ENCODE measurements around the gene PTPRG. TPM values are rescaled to one million over a fixed set of nuclear protein-coding genes. Genes with fewer than 3 reads are reported as not detected.

The PTPRG gene
- total and polyA plus RNA-seq, 4 donors, result 3.6 to 35.6 (median 8.1) TPM

- WGBS, result 69% methylated on average over 3 of the region's 3 CpGs
- Histone ChIP-seq H3K4me3 (ENCODE audit: low read depth in 1 of 3, low read length in 3 of 3) (no peak overlapping the region), H3K9ac (ENCODE audit: low read depth in 1 of 2, low read length in 2 of 2) (no peak overlapping the region), H3K27me3 (ENCODE audit: control insufficient read depth in 4 of 4, insufficient read depth in 4 of 4, low read length in 3 of 4) (no peaks in the 10 kb centered on the region), H3K9me3 (ENCODE audit: control insufficient read depth in 4 of 4, low read length in 3 of 4) (no peaks in the 10 kb centered on the region), H3K27ac (ENCODE audit: low read depth in 1 of 2, low read length in 2 of 2) (no peak overlapping the region), H3K4me1 (ENCODE audit: control insufficient read depth in 4 of 4, insufficient read depth in 4 of 4, low read length in 3 of 4) (peaks cover 0 to 3% (median 0%) of the 10 kb centered on the region in 4 donors), H3K36me3 (ENCODE audit: control insufficient read depth in 4 of 4, insufficient read depth in 3 of 4, low read depth in 1 of 4, low read length in 3 of 4) (no peaks in the 10 kb centered on the region)
- TF ChIP-seq HNF4G (IDR thresholded peaks at IDR 0.05) (no peak), FOXA1 (IDR thresholded peaks at IDR 0.05) (no peak), YY1 (IDR thresholded peaks at IDR 0.05) (no peak), ATF3 (IDR thresholded peaks at IDR 0.05) (no peak), REST (IDR thresholded peaks at IDR 0.05) (no peak), EGR1 (IDR thresholded peaks at IDR 0.05; ENCODE audit: low read depth in 2 of 2) (no peak), SP1 (IDR thresholded peaks at IDR 0.05) (no peak), RAD21 (IDR thresholded peaks at IDR 0.05) (no peak), GABPA (IDR thresholded peaks at IDR 0.05 in 1 of 2, conservative IDR thresholded peaks at IDR 0.05 in 1 of 2) (no peak), HNF4A (conservative IDR thresholded peaks at IDR 0.05) (no peak), MAX (IDR thresholded peaks at IDR 0.05) (no peak), NR2F2 (IDR thresholded peaks at IDR 0.05) (no peak), RXRA (IDR thresholded peaks at IDR 0.05) (no peak), CTCF (IDR thresholded peaks at IDR 0.05; ENCODE audit: low read depth, low read length, missing input control) (no peak), TAF1 (conservative IDR thresholded peaks at IDR 0.05) (no peak), FOXA2 (IDR thresholded peaks at IDR 0.05) (no peak), ZBTB33 (IDR thresholded peaks at IDR 0.05) (no peak)
- no peak for DNase-seq (ENCODE audit: low spot score)
Observed at GRCh38 chr3:61789861-61790260, 228.5 kb downstream of the PTPRG start.

GRCh38 chr3:61790411-61790810, 229.0 kb downstream of the PTPRG start:
- Histone ChIP-seq H3K27ac (ENCODE audit: low read depth in 1 of 2, low read length in 2 of 2) (no peak overlapping the region), H3K4me3 (ENCODE audit: low read depth in 1 of 3, low read length in 3 of 3) (no peak overlapping the region), H3K4me1 (ENCODE audit: control insufficient read depth in 4 of 4, insufficient read depth in 4 of 4, low read length in 3 of 4) (peaks cover 0 to 3% (median 0%) of the 10 kb centered on the region in 4 donors), H3K27me3 (ENCODE audit: control insufficient read depth in 4 of 4, insufficient read depth in 4 of 4, low read length in 3 of 4) (no peaks in the 10 kb centered on the region), H3K36me3 (ENCODE audit: control insufficient read depth in 4 of 4, insufficient read depth in 3 of 4, low read depth in 1 of 4, low read length in 3 of 4) (no peaks in the 10 kb centered on the region), H3K9me3 (ENCODE audit: control insufficient read depth in 4 of 4, low read length in 3 of 4) (no peaks in the 10 kb centered on the region), H3K9ac (ENCODE audit: low read depth in 1 of 2, low read length in 2 of 2) (no peak overlapping the region)
- TF ChIP-seq FOXA1 (IDR thresholded peaks at IDR 0.05) (no peak), HNF4G (IDR thresholded peaks at IDR 0.05) (no peak), CTCF (IDR thresholded peaks at IDR 0.05; ENCODE audit: low read depth, low read length, missing input control) (no peak), JUND (IDR thresholded peaks at IDR 0.05) (no peak), REST (IDR thresholded peaks at IDR 0.05) (no peak), NR2F2 (IDR thresholded peaks at IDR 0.05) (no peak)
- DNase-seq (ENCODE audit: low spot score), result no peak

All from liver (tissue), 9 donors.